Measurements from ENCODE around the gene TUBG2.

The TUBG2 gene

DNA sequence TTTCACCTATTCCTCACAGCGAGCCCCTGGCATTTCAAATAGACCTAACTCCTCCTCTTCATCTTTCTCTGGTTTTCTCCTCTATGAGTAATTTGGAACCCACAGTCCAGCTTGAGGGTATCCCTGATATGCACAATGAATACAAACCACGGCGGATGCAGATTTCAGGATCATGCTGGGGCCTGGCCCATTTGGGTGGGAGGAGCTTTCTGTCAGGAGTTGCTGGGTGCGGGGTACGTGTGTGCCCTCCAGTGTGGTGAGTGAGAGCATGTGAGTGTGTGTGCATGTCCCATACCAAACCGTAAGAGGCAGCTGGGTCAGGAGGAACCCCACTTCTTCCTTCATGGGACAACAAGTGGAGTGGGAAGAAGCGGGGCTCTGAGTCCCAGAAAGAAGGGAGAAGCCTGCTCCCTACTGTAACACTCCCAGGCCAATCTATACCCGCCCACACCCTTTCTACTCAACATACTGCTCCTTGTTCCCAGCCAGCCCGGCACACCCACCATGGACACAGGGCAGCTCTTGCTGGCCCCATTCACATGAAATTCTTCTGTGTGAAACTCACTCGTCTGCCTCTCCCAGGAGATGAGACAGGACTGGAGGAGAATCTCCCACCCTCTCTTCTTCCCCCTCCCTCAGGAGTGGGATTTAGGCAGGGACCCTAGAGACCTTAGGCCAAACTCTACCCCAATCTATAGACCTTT is 41.7 kb downstream of the TUBG2 start:
- TF ChIP-seq, protein P1, sequence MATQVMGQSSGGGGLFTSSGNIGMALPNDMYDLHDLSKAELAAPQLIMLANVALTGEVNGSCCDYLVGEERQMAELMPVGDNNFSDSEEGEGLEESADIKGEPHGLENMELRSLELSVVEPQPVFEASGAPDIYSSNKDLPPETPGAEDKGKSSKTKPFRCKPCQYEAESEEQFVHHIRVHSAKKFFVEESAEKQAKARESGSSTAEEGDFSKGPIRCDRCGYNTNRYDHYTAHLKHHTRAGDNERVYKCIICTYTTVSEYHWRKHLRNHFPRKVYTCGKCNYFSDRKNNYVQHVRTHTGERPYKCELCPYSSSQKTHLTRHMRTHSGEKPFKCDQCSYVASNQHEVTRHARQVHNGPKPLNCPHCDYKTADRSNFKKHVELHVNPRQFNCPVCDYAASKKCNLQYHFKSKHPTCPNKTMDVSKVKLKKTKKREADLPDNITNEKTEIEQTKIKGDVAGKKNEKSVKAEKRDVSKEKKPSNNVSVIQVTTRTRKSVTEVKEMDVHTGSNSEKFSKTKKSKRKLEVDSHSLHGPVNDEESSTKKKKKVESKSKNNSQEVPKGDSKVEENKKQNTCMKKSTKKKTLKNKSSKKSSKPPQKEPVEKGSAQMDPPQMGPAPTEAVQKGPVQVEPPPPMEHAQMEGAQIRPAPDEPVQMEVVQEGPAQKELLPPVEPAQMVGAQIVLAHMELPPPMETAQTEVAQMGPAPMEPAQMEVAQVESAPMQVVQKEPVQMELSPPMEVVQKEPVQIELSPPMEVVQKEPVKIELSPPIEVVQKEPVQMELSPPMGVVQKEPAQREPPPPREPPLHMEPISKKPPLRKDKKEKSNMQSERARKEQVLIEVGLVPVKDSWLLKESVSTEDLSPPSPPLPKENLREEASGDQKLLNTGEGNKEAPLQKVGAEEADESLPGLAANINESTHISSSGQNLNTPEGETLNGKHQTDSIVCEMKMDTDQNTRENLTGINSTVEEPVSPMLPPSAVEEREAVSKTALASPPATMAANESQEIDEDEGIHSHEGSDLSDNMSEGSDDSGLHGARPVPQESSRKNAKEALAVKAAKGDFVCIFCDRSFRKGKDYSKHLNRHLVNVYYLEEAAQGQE (IDR thresholded peaks at IDR 0.05; ENCODE audit: low read depth), result no peak
- TF ChIP-seq, protein P2, sequence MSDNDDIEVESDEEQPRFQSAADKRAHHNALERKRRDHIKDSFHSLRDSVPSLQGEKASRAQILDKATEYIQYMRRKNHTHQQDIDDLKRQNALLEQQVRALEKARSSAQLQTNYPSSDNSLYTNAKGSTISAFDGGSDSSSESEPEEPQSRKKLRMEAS (IDR thresholded peaks at IDR 0.05), result no peak
- TF ChIP-seq FOXM1 (IDR thresholded peaks at IDR 0.05; ENCODE audit: borderline replicate concordance, low read depth), result no peak

DNA sequence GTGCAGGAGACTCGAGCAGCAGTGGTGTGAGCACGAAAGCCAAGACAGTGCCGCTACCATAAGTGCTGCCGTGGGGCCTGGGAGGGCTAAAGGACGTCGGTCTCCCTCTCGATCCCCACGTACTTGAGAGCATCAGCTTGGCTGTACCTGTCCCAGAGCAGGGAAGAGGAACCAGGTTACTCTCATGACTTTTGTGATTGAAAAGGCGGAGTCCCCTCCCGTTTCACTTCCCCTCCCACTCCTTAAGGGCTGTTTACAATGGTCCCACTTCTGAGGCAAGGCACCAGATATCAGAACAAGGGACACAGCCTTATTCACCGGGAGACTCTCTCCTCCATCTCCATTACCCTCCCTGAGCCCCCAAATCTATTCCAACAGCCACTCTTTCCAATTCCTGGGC is 43.4 kb downstream of the TUBG2 start:
- TF ChIP-seq, protein P1 (IDR thresholded peaks at IDR 0.05; ENCODE audit: low read depth), result no peak

DNA sequence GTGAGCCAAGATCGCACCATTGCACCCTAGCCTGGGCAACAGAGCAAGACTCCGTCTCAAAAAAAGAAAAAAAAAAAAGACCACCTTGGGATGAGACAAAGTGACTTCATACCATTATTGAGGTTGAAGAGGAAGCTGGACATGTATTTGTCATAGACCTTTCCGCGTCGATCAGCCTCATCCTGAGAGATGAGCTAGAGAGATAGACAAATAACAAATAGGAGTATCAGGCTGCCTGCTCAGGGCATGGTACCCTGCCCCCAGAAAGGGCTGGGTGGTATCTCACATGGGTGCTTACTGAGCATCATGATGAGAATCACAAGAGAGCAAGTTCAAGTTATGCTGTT is 45.4 kb downstream of the TUBG2 start:
- no peak for TF ChIP-seq TAF1 (IDR thresholded peaks at IDR 0.05; ENCODE audit: low read depth)
- TF ChIP-seq, protein P1 (IDR thresholded peaks at IDR 0.05; ENCODE audit: low read depth), result no peak
- TF ChIP-seq, protein P2 (IDR thresholded peaks at IDR 0.05), result no peak

DNA sequence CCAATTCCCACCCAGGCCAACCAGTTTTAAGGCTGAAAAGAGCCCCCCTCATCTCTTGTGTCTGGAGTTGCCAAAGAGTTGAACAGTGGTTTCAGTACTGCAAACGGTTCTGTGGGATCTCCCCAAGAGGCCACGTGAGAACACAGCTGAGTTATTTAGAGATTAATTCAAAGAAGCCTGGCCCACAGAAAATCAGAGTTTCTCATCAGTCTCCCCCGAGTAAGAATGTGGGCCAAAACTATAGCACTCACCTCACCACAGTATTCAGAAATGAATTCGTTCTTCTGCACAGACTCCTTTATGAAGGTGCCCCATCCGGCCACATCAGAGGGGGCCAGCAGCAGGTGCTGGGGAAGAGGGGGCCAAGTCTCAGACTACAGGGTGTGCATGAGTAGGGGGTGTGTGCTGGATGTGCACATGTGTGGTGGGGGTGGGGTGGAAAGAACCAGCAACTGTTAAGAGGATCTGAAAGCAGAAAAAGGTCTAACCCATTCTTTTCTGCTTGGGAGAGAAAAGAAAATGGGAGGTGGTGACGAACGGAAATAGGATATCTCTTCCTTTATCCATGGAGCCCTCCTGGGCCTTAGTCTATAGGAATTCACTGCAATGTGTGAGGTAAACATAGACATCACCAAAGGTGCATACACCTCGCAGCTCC is 45.9 kb downstream of the TUBG2 start:
- TF ChIP-seq, protein P1 (IDR thresholded peaks at IDR 0.05; ENCODE audit: low read depth), result no peak
- TF ChIP-seq RAD21 (IDR thresholded peaks at IDR 0.05; ENCODE audit: low read depth) (no peak), TAF1 (IDR thresholded peaks at IDR 0.05; ENCODE audit: low read depth) (no peak), FOXM1 (IDR thresholded peaks at IDR 0.05; ENCODE audit: borderline replicate concordance, low read depth) (no peak), EP300 (IDR thresholded peaks at IDR 0.05; ENCODE audit: borderline replicate concordance) (no peak), YY1 (IDR thresholded peaks at IDR 0.05; ENCODE audit: low read depth) (no peak), CREB1 (IDR thresholded peaks at IDR 0.05; ENCODE audit: low read depth) (no peak), CEBPB (IDR thresholded peaks at IDR 0.05) (no peak), TCF12 (IDR thresholded peaks at IDR 0.05; ENCODE audit: low read depth) (no peak)
- TF ChIP-seq, protein P3, sequence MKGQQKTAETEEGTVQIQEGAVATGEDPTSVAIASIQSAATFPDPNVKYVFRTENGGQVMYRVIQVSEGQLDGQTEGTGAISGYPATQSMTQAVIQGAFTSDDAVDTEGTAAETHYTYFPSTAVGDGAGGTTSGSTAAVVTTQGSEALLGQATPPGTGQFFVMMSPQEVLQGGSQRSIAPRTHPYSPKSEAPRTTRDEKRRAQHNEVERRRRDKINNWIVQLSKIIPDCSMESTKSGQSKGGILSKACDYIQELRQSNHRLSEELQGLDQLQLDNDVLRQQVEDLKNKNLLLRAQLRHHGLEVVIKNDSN (IDR thresholded peaks at IDR 0.05), result no peak
- TF ChIP-seq, protein P2 (IDR thresholded peaks at IDR 0.05), result no peak
